Stimulated activated CD8-positive, alpha-beta memory T cell treated with anti-CD3 and anti-CD28 coated beads, Interleukin-4, amount 100 ng/mL, for 48 hours (primary cell): Measurements from ENCODE around the gene NLRC5.
"Not testable (repeated sequence)": the region's sequence is repeated elsewhere in the genome, so short reads cannot be mapped to it uniquely, and the experiment has no call there.

ENCODE experiments used
- DNase-seq: peaks from one replicate; pipeline ENCODE4 v3.0.0-alpha.2; 2020

Gene NLRC5

DNA sequence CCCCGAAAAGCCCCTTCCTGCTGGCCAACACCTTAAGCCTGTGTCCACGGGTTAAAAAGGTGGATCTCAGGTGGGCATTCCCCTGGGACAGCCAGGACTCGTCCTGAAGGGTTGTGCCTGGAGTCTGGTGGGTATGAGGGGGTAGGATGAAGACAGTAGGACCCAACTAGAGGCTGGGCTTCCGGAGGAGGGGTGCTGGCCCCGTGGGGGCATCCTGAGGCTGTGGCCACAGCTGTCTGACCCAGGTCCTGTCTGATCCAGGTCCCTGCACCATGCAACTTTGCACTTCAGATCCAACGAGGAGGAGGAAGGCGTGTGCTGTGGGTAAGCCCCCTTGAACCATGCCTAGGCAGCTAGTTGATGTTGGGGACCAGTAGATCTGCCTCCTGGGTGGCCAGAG is 65.4 kb downstream of the NLRC5 start:
- no peak for DNase-seq

GRCh38 chr16:57055671-57056070 is 66.3 kb downstream of the NLRC5 start:
- DNase-seq, result no peak

- no peak for DNase-seq
Measured at GRCh38 chr16:57058291-57058861, 69.0 kb downstream of the NLRC5 start.

- no peak for DNase-seq
Measured at GRCh38 chr16:57060323-57061083, 71.1 kb downstream of the NLRC5 start.

DNA sequence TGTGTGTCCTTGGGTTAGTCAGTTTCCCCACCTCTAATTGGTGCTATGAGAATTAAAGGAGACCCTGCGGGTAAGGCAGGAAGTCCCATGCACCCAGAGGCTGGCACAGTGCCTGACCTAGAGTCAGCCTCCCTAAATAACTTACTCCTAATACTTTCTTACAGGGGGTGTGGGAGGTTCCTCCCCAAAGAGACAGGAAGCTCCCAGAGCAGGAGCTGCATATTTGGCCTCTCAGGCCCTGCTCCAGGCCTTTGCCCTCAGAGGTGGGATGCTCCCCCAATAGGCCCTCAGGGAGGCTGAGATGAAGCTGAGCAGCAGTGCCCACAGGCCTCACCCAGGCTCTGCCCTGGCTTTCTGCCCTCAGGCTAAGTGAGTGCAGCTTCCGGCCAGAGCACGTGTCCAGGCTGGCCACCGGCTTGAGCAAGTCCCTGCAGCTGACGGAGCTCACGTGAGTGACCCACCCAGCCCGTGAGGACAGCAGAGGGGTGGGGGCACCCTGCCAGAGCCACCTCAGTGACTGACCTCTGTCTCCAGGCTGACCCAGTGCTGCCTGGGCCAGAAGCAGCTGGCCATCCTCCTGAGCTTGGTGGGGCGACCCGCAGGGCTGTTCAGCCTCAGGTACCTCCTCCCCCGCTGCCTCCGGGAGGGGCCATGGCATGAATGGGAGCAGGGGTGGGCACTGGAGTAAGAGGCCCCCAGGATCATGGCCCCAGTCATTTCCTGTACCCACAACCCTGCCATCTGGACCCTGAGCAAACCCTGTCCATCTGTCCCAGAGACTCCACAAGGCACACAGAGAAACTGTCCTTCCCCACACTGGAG is 71.9 kb downstream of the NLRC5 start:
- no peak for DNase-seq

GRCh38 chr16:57062329-57062728 is 73.0 kb downstream of the NLRC5 start:
- DNase-seq, result no peak

DNA sequence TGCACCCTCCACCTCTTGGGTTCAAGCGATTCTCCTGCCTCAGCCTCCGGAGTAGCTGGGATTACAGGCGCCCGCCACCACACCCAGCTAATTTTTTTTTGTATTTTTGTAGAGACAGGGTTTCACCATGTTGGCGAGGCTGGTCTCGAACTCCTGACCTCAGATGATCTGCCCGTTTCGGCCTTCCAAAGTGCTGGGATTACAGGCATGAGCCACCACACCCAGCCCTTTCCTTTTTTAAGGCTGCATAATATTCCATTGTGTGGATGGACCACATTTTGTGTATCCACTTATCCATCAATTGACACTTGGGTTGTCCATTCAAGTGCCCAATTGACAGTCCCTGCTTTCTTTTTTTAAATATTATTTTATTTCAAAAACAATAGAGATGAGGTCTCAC is 73.8 kb downstream of the NLRC5 start:
- DNase-seq, result not testable (repeated sequence)

DNA sequence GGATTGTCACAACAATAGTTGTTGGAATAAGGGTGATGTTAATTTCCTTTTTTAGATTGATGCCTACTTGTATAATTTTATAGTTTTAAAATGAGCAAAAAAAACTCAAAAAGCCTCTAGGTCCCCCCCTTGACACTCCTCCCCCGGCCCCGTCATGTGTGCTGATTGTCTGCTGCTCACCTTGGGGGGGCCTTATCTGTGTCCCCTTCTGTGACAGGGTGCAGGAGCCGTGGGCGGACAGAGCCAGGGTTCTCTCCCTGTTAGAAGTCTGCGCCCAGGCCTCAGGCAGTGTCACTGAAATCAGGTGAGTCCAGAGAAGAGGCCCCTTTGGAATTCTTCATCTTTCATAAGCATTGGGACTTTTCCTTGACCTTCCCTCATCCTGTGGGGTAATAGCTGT is 75.6 kb downstream of the NLRC5 start:
- DNase-seq, result no peak

DNA sequence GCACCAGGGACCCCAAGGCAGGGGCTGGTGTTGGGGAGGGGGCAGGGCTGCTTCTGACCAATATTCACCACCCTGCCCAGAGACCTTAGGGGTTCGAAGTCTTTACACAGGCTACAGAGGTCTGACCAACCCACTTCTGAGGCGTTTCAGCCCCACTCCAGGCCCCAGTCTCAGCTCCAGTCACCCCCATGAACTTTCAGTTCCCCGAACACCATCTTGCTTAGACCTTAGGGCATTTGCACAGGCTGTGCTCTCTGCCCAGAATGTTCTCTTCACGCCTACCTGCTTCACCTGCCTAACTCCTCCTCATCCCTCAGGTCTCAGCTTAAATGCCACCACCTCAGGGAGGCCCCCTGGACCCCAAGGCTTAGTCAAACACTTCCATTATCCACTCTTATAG is 77.3 kb downstream of the NLRC5 start:
- no peak for DNase-seq

DNA sequence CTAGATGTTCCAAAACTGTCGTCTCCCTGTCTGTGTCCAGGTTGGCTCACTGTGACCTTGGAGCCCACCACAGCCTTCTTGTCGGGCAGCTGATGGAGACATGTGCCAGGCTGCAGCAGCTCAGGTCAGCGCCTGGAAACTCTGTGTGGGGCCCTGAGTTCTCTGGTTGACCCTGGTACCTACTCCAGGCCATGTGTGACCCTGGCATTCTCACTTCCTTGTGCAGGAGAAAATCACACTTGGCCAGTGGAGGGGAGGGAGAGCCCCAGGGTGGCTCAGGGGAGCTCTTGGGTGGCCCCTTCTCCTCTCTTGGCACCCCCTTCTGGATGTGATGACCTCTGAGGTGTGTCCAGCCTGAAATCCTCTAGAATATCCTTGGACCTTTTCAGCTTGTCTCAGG is 78.0 kb downstream of the NLRC5 start:
- no peak for DNase-seq

- DNase-seq, result no peak
Measured at GRCh38 chr16:57069053-57069452, 79.7 kb downstream of the NLRC5 start.

DNA sequence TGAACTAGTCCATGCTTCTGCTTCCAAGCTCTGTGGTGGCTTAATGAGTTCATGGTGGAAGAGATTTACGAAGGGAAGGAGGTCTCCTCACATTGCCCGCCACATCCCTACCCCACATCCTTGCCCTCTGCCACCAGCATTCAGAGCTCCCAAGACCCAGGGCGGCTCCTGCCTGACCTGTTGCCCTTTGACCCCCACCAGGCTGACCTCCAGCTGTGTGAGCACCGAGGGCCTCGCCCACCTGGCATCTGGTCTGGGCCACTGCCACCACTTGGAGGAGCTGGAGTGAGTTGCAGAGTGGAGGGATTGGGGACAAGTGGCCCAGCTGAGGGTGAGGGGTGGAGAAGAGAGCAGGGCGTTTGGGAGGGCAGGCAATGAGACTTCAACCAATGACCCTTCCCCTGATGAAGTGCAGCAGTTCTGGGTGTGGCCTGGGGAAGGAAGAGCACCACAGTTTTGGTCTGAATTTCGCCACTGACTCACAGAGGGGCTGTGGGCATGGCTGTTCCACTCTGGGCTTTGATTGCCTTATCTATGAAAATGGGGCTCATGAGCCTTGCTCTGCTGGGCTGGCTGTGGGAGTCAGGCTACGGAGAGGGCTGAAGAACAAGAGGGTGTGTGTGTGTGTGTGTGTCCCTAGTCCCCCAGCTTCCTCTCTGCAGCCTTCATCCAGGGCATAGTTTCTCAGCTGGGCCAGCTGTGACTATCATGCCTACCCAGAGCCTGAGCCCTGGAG is 80.4 kb downstream of the NLRC5 start:
- DNase-seq, result no peak

GRCh38 chr16:57070424-57070823 is 81.1 kb downstream of the NLRC5 start:
- DNase-seq, result no peak

DNA sequence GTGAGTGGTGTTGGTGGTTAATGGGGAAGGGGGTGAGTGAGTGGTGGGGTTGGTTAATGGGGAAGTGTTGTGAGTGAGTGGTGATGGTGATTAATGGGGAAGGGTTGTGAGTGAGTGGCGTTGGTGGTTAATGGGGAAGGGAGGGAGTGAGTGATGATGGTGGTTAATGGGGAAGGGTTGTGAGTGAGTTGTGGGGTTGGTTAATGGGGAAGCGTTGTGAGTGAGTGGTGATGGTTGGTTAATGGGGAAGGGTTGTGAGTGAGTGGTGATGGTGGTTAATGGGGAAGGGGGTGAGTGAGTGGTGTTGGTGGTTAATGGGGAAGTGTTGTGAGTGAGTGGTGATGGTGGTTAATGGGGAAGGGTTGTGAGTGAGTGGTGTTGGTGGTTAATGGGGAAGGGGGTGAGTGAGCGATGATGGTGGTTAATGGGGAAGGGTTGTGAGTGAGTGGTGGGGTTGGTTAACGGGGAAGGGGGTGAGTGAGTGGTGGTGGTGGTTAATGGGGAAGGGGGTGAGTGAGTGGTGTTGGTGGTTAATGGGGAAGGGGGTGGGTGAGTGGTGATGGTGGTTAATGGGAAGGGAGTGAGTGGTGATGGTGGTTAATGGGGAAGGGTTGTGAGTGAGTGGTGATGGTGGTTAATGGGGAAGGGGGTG is 81.8 kb downstream of the NLRC5 start:
- DNase-seq, result not testable (repeated sequence)

GRCh38 chr16:57071831-57072582 is 82.7 kb downstream of the NLRC5 start:
- DNase-seq, result no peak

GRCh38 chr16:57072616-57073275 is 83.4 kb downstream of the NLRC5 start:
- DNase-seq, result no peak

GRCh38 chr16:57077714-57078113 is 88.4 kb downstream of the NLRC5 start:
- DNase-seq, result no peak

DNA sequence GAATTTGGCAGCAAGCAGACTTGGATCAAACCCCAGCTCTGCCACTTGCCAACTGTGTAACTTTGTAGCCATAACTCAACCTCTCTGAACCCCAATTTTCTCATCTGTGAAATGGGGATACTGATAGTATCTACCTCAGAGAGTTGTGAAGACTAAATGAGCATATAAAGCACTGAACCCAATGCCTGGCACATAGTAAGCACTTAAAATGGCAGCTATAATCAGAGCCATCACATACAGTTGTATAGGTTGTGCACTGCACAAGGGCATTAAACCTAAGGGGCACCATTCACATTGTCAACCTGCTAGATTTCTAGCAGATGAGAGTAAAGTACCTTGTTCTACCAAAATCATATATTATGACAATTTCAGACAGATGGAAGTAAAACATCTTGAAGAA is 92.4 kb downstream of the NLRC5 start:
- no peak for DNase-seq

DNA sequence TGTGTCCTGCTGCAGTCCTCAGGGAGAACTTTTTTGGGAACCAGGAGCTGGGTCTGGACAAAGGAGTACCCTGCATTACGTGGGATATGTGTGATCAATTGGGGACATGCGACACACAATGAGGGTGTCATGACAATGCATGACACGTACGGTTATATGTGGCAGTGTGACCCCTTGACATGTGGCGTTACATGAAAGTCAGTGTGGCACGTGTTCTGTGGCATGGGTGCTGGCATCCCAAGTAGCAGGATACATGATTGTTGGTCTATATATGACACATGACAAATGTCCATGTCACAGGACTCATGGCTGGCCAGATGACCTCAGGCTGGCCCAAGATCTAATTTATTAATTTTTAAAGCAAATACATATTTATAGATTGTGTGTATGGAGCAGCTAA is 93.3 kb downstream of the NLRC5 start:
- DNase-seq, result no peak

GRCh38 chr16:57083485-57084126 is 94.2 kb downstream of the NLRC5 start:
- DNase-seq, result no peak

GRCh38 chr16:57084257-57084770 is 95.0 kb downstream of the NLRC5 start:
- DNase-seq, result peak; percentile 82
